NCI-H2227 (cell line): Measurements from ENCODE around the gene RHBDD3.
"Not testable (repeated sequence)": the region's sequence is repeated elsewhere in the genome, so short reads cannot be mapped to it uniquely, and the experiment has no call there.

Experiments
- DNase-seq: peaks from one replicate; lab custom pipeline; 2025; ENCODE audit not compliant: unreplicated experiment; lab: John Stamatoyannopoulos, UW

Gene RHBDD3

GRCh38 chr22:29219881-29220670 is 47.7 kb downstream of the RHBDD3 start:
- no peak for DNase-seq

GRCh38 chr22:29219409-29219782 is 48.4 kb downstream of the RHBDD3 start:
- DNase-seq = not testable (repeated sequence)

- no peak for DNase-seq
Observed at GRCh38 chr22:29218758-29219408, 48.9 kb downstream of the RHBDD3 start.

- DNase-seq = no peak
Observed at GRCh38 chr22:29217827-29218757, 49.7 kb downstream of the RHBDD3 start.

- no peak for DNase-seq
Observed at GRCh38 chr22:29216873-29217666, 50.7 kb downstream of the RHBDD3 start.

GRCh38 chr22:29216011-29216872 is 51.5 kb downstream of the RHBDD3 start:
- no peak for DNase-seq

GRCh38 chr22:29215012-29215860 is 52.5 kb downstream of the RHBDD3 start:
- DNase-seq = no peak

GRCh38 chr22:29214232-29214631 is 53.5 kb downstream of the RHBDD3 start:
- no peak for DNase-seq

- DNase-seq = no peak
Observed at GRCh38 chr22:29213493-29213892, 54.3 kb downstream of the RHBDD3 start.

GRCh38 chr22:29212743-29213142 is 55.0 kb downstream of the RHBDD3 start:
- DNase-seq = no peak

- DNase-seq = no peak
Observed at GRCh38 chr22:29211466-29211865, 56.3 kb downstream of the RHBDD3 start.

- no peak for DNase-seq
Observed at GRCh38 chr22:29211066-29211465, 56.7 kb downstream of the RHBDD3 start.
